Measurements from ENCODE around the gene CHMP3.

GRCh38 chr2:86552889-86553288 is 10.4 kb downstream of the CHMP3 start:
- TF ChIP-seq CTCF (IDR thresholded peaks at IDR 0.05) (no peak), POLR2A (IDR thresholded peaks at IDR 0.05) (no peak)

Measured in Peyer's patch (tissue), 4 donors.